Ovary (tissue), 3 donors: ENCODE measurements around the gene OOSP4A.

Experiments used
- CTCF ChIP-seq, 3 donors: fragments of 450-650 bp in 2 of 3; fragments of 200-600 bp in 1 of 3; IDR thresholded peaks; one replicate each; pipeline versions ENCODE4 v1.5.1 to v1.8.0; 2016 to 2022; ENCODE audit warnings: antibody characterized with exemption in 3 of 3, mild to moderate bottlenecking in 1 of 3
- EP300 ChIP-seq: sonication (generic); formaldehyde crosslinking; IDR thresholded peaks from one replicate; pipeline ENCODE4 v1.6.1; 2017; ENCODE audit warnings: antibody characterized with exemption
- POLR2A ChIP-seq: fragments of 450-650 bp; IDR thresholded peaks from one replicate; pipeline ENCODE4 v1.6.1; 2017; ENCODE audit warnings: antibody characterized with exemption, mild to moderate bottlenecking, moderate library complexity
- donor health status: DM: no; HTN: no; CAD: no.

DNA sequence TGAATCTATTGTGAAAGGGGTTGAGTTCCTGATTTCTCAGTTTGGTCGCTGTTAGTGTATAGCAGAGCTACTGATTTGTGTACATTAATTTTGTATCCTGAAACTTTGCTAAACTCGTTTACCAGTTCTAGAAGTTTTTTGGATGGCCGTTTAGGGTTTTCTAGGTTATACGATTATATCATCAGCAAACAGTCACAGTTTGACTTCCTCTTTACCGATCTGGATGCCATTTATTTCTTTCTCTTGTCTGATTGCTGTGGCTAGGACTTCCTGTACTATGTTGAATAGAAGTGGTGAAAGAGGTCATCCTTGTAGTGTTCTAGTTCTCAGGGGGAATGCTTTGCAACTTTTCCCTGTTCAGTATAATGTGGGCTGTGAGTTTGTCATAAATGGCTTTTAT lies 28.6 kb downstream of the OOSP4A start:
- no peak for TF ChIP-seq CTCF (IDR thresholded peaks at IDR 0.05)
- no peak for TF ChIP-seq POLR2A
- no peak for TF ChIP-seq EP300
